ENCODE data around the gene SPATC1L. TPM values are rescaled to one million over a fixed set of nuclear protein-coding genes. Genes with fewer than 3 reads are reported as not detected.

The SPATC1L gene
- polyA plus RNA-seq, 2 of the 4 experiments (the other 2 are of a cell fraction) = 0.14 TPM; not detected in 1

DNA sequence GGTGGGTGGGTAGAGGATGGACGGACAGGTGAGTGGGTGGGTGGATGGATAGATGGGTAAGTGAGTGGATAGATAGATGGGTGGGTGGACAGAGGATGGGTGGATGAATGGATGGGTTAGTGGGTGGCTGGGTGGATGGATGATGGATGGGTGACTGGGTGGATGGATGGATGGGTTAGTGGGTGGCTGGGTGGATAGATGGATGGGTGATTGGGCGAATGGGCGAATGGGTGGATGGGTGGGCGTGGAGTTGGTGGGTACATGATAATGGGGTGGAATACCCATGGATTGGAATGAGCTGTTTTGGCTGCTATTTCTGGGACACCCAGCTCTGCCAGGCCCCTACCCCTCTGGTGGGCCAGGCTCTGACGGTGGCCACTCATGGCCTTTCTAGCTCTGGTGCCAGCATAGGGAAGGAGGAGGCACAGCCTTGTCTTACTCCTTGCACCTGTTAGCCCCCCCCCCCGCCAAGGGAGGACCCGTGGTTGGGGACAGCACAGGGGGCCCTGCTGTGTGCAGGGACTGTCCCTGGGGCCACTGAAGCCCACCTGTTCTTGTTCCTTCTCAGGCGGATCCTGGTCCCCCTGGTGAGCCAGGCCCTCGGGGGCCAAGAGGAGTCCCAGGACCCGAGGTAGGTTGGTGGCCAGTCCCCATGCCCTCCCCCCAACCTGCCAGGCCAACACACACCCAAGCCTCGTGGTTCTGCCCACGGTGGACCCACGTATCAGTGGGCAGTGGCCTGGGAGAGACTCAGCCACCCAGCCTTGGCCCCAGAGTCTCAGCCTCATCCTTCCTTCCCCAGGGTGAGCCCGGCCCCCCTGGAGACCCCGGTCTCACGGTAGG, 60.0 kb downstream of the SPATC1L start:
- H3K9me3 ChIP-seq = no peaks in the 10 kb centered on the region
- ATAC-seq (no peak), FAIRE-seq (no peak), DNase-seq (ENCODE audit: low read depth in 1 of 2, low spot score in 1 of 2) (no peak)
- TF ChIP-seq SMC3 (IDR thresholded peaks at IDR 0.05) (no peak), MAZ (IDR thresholded peaks at IDR 0.05; ENCODE audit: borderline replicate concordance, low read depth, low read length) (no peak), EP300 (IDR thresholded peaks at IDR 0.05) (no peak), RFX5 (IDR thresholded peaks at IDR 0.05) (no peak), FOSB (CRISPR knock-in tag; IDR thresholded peaks at IDR 0.05) (no peak), ZSCAN20 (CRISPR knock-in tag; IDR thresholded peaks at IDR 0.05) (no peak), NFE2L2 (conservative IDR thresholded peaks at IDR 0.05; ENCODE audit: low read length) (no peak), EHF (CRISPR knock-in tag; IDR thresholded peaks at IDR 0.05) (no peak), KDM1A (IDR thresholded peaks at IDR 0.05; ENCODE audit: low read depth) (no peak), PHF8 (IDR thresholded peaks at IDR 0.05; ENCODE audit: borderline replicate concordance, low read depth) (no peak), SREBF2 (IDR thresholded peaks at IDR 0.05) (no peak), HOXA7 (CRISPR knock-in tag; IDR thresholded peaks at IDR 0.05) (no peak), ESRRA (IDR thresholded peaks at IDR 0.05; ENCODE audit: borderline replicate concordance, low read length) (no peak), JUN (IDR thresholded peaks at IDR 0.05) (no peak)
- TF ChIP-seq, protein P1, sequence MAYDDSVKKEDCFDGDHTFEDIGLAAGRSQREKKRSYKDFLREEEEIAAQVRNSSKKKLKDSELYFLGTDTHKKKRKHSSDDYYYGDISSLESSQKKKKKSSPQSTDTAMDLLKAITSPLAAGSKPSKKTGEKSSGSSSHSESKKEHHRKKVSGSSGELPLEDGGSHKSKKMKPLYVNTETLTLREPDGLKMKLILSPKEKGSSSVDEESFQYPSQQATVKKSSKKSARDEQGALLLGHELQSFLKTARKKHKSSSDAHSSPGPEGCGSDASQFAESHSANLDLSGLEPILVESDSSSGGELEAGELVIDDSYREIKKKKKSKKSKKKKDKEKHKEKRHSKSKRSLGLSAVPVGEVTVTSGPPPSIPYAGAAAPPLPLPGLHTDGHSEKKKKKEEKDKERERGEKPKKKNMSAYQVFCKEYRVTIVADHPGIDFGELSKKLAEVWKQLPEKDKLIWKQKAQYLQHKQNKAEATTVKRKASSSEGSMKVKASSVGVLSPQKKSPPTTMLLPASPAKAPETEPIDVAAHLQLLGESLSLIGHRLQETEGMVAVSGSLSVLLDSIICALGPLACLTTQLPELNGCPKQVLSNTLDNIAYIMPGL (CRISPR knock-in tag; IDR thresholded peaks at IDR 0.05; ENCODE audit: borderline replicate concordance) = no peak
- TF ChIP-seq, protein P2, sequence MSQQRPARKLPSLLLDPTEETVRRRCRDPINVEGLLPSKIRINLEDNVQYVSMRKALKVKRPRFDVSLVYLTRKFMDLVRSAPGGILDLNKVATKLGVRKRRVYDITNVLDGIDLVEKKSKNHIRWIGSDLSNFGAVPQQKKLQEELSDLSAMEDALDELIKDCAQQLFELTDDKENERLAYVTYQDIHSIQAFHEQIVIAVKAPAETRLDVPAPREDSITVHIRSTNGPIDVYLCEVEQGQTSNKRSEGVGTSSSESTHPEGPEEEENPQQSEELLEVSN (IDR thresholded peaks at IDR 0.05; ENCODE audit: borderline replicate concordance, low read depth) = no peak
- 87% methylated on average over 9 of the region's 16 CpGs for WGBS (ENCODE audit: missing lambda C conversion rate)
- ChIA-PET POLR2A (no interaction called here), CTCF (interaction anchor here (0.6 to 0.7 kb wide), 2 partner anchors 19 to 110 kb away, joined by 3 read pairs; no protein-coding TSS in a partner anchor)
- no peak overlapping the region for H3K27ac ChIP-seq
- no peaks in the 10 kb centered on the region for H3K4me1 ChIP-seq
- H3K4me2 ChIP-seq = no peak overlapping the region
- no peak overlapping the region for H3K4me3 ChIP-seq

DNA sequence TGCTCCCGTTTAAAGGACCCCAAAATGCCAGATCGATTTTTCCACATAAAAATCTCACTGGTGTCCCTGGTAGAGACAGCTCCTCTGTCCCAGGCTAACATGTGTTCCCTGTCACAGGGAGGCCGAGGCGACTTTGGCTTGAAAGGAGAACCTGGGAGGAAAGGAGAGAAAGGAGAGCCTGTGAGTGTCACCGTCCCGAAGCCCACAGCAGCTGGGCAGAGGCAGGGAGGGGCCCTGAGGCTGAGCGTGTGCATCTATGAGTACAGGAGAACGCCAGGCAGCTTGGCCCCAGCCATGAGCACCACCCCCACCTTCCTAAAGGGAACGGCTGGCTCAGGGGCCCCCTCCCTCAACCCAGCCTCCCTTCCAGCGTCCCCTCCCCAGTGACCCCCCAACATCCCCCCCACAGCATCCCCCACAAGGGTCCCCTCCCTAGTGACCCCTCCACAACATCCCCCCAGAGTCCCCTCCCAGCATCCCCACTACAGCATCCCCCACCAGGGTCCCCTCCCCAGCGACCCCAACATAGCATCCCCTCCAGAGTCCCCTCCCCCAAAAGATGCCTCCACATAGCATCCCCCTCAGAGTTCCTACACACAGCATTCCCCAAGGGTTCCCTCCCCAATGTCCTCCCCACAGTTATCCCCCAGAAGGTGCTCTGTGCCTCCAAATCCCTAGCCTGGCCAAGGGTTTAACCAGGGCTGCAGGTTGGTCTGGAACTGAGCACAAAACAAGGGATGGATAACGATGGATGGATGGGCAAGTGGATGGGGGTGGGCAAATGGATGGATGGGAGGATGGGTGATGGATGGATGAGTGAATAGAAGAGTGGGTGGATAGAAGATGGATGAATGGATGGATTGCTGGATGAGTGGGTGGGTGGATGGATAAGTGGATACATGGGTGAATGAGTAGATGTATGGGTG, 61.2 kb downstream of the SPATC1L start:
- H3K27ac ChIP-seq = no peak overlapping the region
- ATAC-seq (no peak), DNase-seq (ENCODE audit: low read depth in 1 of 2, low spot score in 1 of 2) (no peak), FAIRE-seq (no peak)
- ChIA-PET POLR2A (no interaction called here), CTCF (no interaction called here)
- no peak overlapping the region for H3K4me3 ChIP-seq
- TF ChIP-seq JUNB (IDR thresholded peaks at IDR 0.05) (no peak), HOXB13 (CRISPR knock-in tag; IDR thresholded peaks at IDR 0.05; ENCODE audit: low read depth) (no peak), HDAC2 (IDR thresholded peaks at IDR 0.05) (no peak), PHF8 (IDR thresholded peaks at IDR 0.05; ENCODE audit: borderline replicate concordance, low read depth) (no peak)
- TF ChIP-seq, protein P3, sequence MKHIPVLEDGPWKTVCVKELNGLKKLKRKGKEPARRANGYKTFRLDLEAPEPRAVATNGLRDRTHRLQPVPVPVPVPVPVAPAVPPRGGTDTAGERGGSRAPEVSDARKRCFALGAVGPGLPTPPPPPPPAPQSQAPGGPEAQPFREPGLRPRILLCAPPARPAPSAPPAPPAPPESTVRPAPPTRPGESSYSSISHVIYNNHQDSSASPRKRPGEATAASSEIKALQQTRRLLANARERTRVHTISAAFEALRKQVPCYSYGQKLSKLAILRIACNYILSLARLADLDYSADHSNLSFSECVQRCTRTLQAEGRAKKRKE (CRISPR knock-in tag; IDR thresholded peaks at IDR 0.05; ENCODE audit: low read depth) = no peak
- no peaks in the 10 kb centered on the region for H3K9me3 ChIP-seq
- WGBS (ENCODE audit: missing lambda C conversion rate) = 74% methylated on average over 9 of the region's 12 CpGs
- H3K4me1 ChIP-seq = no peaks in the 10 kb centered on the region
- H3K4me2 ChIP-seq = no peak overlapping the region
